ENCODE measurements around the gene BNIP5.

Gene BNIP5

GRCh38 chr6:36277946-36278470 lies 58.7 kb downstream of the BNIP5 start:
- Histone ChIP-seq H4K20me1 (ENCODE audit: insufficient read depth, low read length) (no peaks in the 10 kb centered on the region), H3K4me2 (ENCODE audit: low read length) (no peak overlapping the region), H2AFZ (ENCODE audit: low read depth, low read length) (no peak overlapping the region), H3K36me3 (replicated peaks; ENCODE audit: low read depth, low read length) (no peaks in the 10 kb centered on the region), H3K9me3 (ENCODE audit: insufficient read depth, low read length) (no peaks in the 10 kb centered on the region), H3K4me3 (ENCODE audit: low read length) (no peak overlapping the region), H3K9ac (ENCODE audit: low read length) (no peak overlapping the region), H3K27me3 (ENCODE audit: low read depth, low read length) (peaks cover 68% of the 10 kb centered on the region), H3K4me1 (ENCODE audit: low read length) (peaks cover 14% of the 10 kb centered on the region), H3K79me2 (ENCODE audit: low read length) (no peaks in the 10 kb centered on the region), H3K27ac (ENCODE audit: low read length) (no peak overlapping the region)
- TF ChIP-seq CTCF (IDR thresholded peaks at IDR 0.05; ENCODE audit: low read depth, low read length) = no peak
- no peak for TF ChIP-seq EZH2phosphoT487 (IDR thresholded peaks at IDR 0.05; ENCODE audit: low read depth)

- no peaks in the 10 kb centered on the region for H3K36me3 ChIP-seq (replicated peaks; ENCODE audit: low read depth, low read length)
- H4K20me1 ChIP-seq (ENCODE audit: insufficient read depth, low read length) = no peaks in the 10 kb centered on the region
- no peak overlapping the region for H3K4me2 ChIP-seq (ENCODE audit: low read length)
- H2AFZ ChIP-seq (ENCODE audit: low read depth, low read length) = no peak overlapping the region
- H3K9me3 ChIP-seq (ENCODE audit: insufficient read depth, low read length) = no peaks in the 10 kb centered on the region
- H3K79me2 ChIP-seq (ENCODE audit: low read length) = no peaks in the 10 kb centered on the region
- H3K9ac ChIP-seq (ENCODE audit: low read length) = no peak overlapping the region
- peaks cover 65% of the 10 kb centered on the region for H3K27me3 ChIP-seq (ENCODE audit: low read depth, low read length)
- peaks cover 14% of the 10 kb centered on the region for H3K4me1 ChIP-seq (ENCODE audit: low read length)
- H3K27ac ChIP-seq (ENCODE audit: low read length) = no peak overlapping the region
- TF ChIP-seq CTCF (IDR thresholded peaks at IDR 0.05; ENCODE audit: low read depth, low read length) (no peak), EZH2phosphoT487 (IDR thresholded peaks at IDR 0.05; ENCODE audit: low read depth) (no peak)
- H3K4me3 ChIP-seq (ENCODE audit: low read length) = no peak overlapping the region
These were observed 59.8 kb downstream of the BNIP5 start for GRCh38 chr6:36276581-36277536.

GRCh38 chr6:36273802-36274514 lies 62.7 kb downstream of the BNIP5 start:
- Histone ChIP-seq H3K4me2 (ENCODE audit: low read length) (no peak overlapping the region), H3K36me3 (replicated peaks; ENCODE audit: low read depth, low read length) (no peaks in the 10 kb centered on the region), H2AFZ (ENCODE audit: low read depth, low read length) (no peak overlapping the region), H3K27ac (ENCODE audit: low read length) (no peak overlapping the region), H3K79me2 (ENCODE audit: low read length) (no peaks in the 10 kb centered on the region), H3K9me3 (ENCODE audit: insufficient read depth, low read length) (no peaks in the 10 kb centered on the region), H3K4me1 (ENCODE audit: low read length) (no peaks in the 10 kb centered on the region), H3K9ac (ENCODE audit: low read length) (no peak overlapping the region), H3K4me3 (ENCODE audit: low read length) (no peak overlapping the region), H3K27me3 (ENCODE audit: low read depth, low read length) (peaks cover 65% of the 10 kb centered on the region), H4K20me1 (ENCODE audit: insufficient read depth, low read length) (no peaks in the 10 kb centered on the region)
- no peak for TF ChIP-seq CTCF (IDR thresholded peaks at IDR 0.05; ENCODE audit: low read depth, low read length)
- TF ChIP-seq EZH2phosphoT487 (IDR thresholded peaks at IDR 0.05; ENCODE audit: low read depth) = no peak

GRCh38 chr6:36273067-36273466 lies 63.6 kb downstream of the BNIP5 start:
- H3K4me3 ChIP-seq (ENCODE audit: low read length) = no peak overlapping the region
- H3K9ac ChIP-seq (ENCODE audit: low read length) = no peak overlapping the region
- no peaks in the 10 kb centered on the region for H4K20me1 ChIP-seq (ENCODE audit: insufficient read depth, low read length)
- no peak overlapping the region for H3K27ac ChIP-seq (ENCODE audit: low read length)
- no peaks in the 10 kb centered on the region for H3K36me3 ChIP-seq (replicated peaks; ENCODE audit: low read depth, low read length)
- peaks cover 56% of the 10 kb centered on the region for H3K27me3 ChIP-seq (ENCODE audit: low read depth, low read length)
- no peaks in the 10 kb centered on the region for H3K9me3 ChIP-seq (ENCODE audit: insufficient read depth, low read length)
- no peak overlapping the region for H3K4me2 ChIP-seq (ENCODE audit: low read length)
- no peak for TF ChIP-seq CTCF (IDR thresholded peaks at IDR 0.05; ENCODE audit: low read depth, low read length)
- no peak for TF ChIP-seq EZH2phosphoT487 (IDR thresholded peaks at IDR 0.05; ENCODE audit: low read depth)
- no peaks in the 10 kb centered on the region for H3K79me2 ChIP-seq (ENCODE audit: low read length)
- H3K4me1 ChIP-seq (ENCODE audit: low read length) = no peaks in the 10 kb centered on the region
- no peak overlapping the region for H2AFZ ChIP-seq (ENCODE audit: low read depth, low read length)
